Kidney (tissue), 14 donors: ENCODE measurements around the gene TMEM30A. TPM values are rescaled to one million over a fixed set of nuclear protein-coding genes. Genes with fewer than 3 reads are reported as not detected.

ENCODE experiments used
- DNase-seq, 5 donors: peaks; one replicate each; pipeline ENCODE4 v3.0.0-alpha.2; 2013 to 2020
- FAIRE-seq: peaks from 2 replicates; lab custom pipeline; 2012; peaks lifted over from hg19 to GRCh38; lab: Jason Lieb, UNC
- H3K27ac ChIP-seq, 2 donors: one replicate each; pipeline ENCODE4 v1.7.0; 2013; ENCODE audit warnings: low read depth in 2 of 2, low read length in 2 of 2, inconsistent platforms in 1 of 2
- H3K27me3 ChIP-seq: one replicate; pipeline ENCODE4 v1.7.1; 2013; ENCODE audit warnings: low read length, inconsistent platforms; ENCODE audit not compliant: control insufficient read depth, insufficient read depth
- H3K36me3 ChIP-seq, 3 donors: one replicate each; pipeline versions ENCODE4 v1.7.0 to v1.7.1; 2013; ENCODE audit warnings: low read length in 3 of 3, control low read depth in 1 of 3, inconsistent platforms in 1 of 3; ENCODE audit not compliant: insufficient read depth in 3 of 3, control insufficient read depth in 2 of 3
- H3K4me1 ChIP-seq, 3 donors: one replicate each; pipeline versions ENCODE4 v1.7.0 to v1.7.1; 2013; ENCODE audit warnings: low read length in 3 of 3, inconsistent platforms in 1 of 3, low read depth in 1 of 3; ENCODE audit not compliant: control insufficient read depth in 2 of 3, insufficient read depth in 2 of 3
- H3K4me3 ChIP-seq, 3 donors: one replicate each; pipeline versions ENCODE4 v1.7.0 to v1.8.1; 2013; ENCODE audit warnings: low read length in 3 of 3, control low read depth in 1 of 3, inconsistent platforms in 1 of 3
- H3K9ac ChIP-seq, 3 donors: one replicate each; pipeline versions ENCODE4 v1.7.0 to v1.7.1; 2013; ENCODE audit warnings: low read length in 3 of 3, control low read depth in 1 of 3, inconsistent platforms in 1 of 3
- H3K9me3 ChIP-seq, 3 donors: one replicate each; pipeline versions ENCODE4 v1.7.0 to v1.7.1; 2013; ENCODE audit warnings: low read length in 3 of 3, control low read depth in 1 of 3, inconsistent platforms in 1 of 3; ENCODE audit not compliant: control insufficient read depth in 2 of 3, insufficient read depth in 1 of 3
- CTCF ChIP-seq: IDR thresholded peaks from 3 replicates; pipeline ENCODE4 v1.5.1; 2012; ENCODE audit warnings: mild to moderate bottlenecking, moderate library complexity, borderline replicate concordance; ENCODE audit not compliant: insufficient read depth; ENCODE audit errors: extremely low read depth
- intact Hi-C: fragments of 100-400 bp; cut with DNase I; formaldehyde crosslinking; loops from one replicate; pipeline ENCODE4 v1.11.1; 2022
- polyA plus RNA-seq: library from polyadenylated mRNA; stranded (reverse); fragments of 350-450 nt; fragmentation: Illumina TruSeq; extraction: RNeasy Lipid Tissue Mini Kit (QIAGEN cat#74804); gene quantifications from one replicate; pipeline ENCODE4 v1.2.3, GENCODE V29; 2014; ENCODE audit warnings: low read depth, low replicate concordance; ENCODE audit not compliant: insufficient read depth
- total RNA-seq: library from RNA; stranded (reverse); fragmentation: NEBNext Ultra II Directional; extraction: Animal tissue kit (Norgen Biotek cat#: 25700); gene quantifications from one replicate; pipeline ENCODE4 v1.2.1, GENCODE V29; 2021
- donor health status: control.
- donor health status: control.
- donor health status: control.
- donor health status: control.
- donor health status: control.
- donor health status: DM: yes; HTN: yes; CAD: no.
- donor health status: Normal renal cell carcinoma (clear cell type).

Gene TMEM30A
- total and polyA plus RNA-seq, 2 donors from 2014 or later, result 51.0 to 101 TPM

GRCh38 chr6:75290136-75290945 is 5.7 kb upstream of the TMEM30A start:
- FAIRE-seq (no peak), DNase-seq (no peak)
- intact Hi-C loops, result no loop called here
- Histone ChIP-seq H3K27me3 (no peaks in the 10 kb centered on the region), H3K9ac (no peak overlapping the region), H3K9me3 (no peaks in the 10 kb centered on the region), H3K36me3 (no peaks in the 10 kb centered on the region), H3K4me1 (no peaks in the 10 kb centered on the region), H3K4me3 (no peak overlapping the region), H3K27ac (no peak overlapping the region)
- no peak for TF ChIP-seq CTCF

GRCh38 chr6:75288023-75288422 is 3.4 kb upstream of the TMEM30A start:
- H3K9ac ChIP-seq, result no peak overlapping the region
- H3K9me3 ChIP-seq, result no peaks in the 10 kb centered on the region
- no peak for TF ChIP-seq CTCF
- FAIRE-seq, result no peak
- no peaks in the 10 kb centered on the region for H3K36me3 ChIP-seq
- no peaks in the 10 kb centered on the region for H3K27me3 ChIP-seq
- H3K4me1 ChIP-seq, result no peaks in the 10 kb centered on the region
- intact Hi-C loops, result no loop called here
- no peak overlapping the region for H3K4me3 ChIP-seq
- no peak for DNase-seq
- H3K27ac ChIP-seq, result no peak overlapping the region

GRCh38 chr6:75287424-75287823 is 2.8 kb upstream of the TMEM30A start:
- Histone ChIP-seq H3K27me3 (no peaks in the 10 kb centered on the region), H3K4me1 (peaks cover 0 to 5% (median 0%) of the 10 kb centered on the region in 3 donors), H3K9me3 (no peaks in the 10 kb centered on the region), H3K9ac (no peak overlapping the region), H3K36me3 (no peaks in the 10 kb centered on the region), H3K4me3 (no peak overlapping the region), H3K27ac (no peak overlapping the region)
- intact Hi-C loops, result no loop called here
- no peak for FAIRE-seq
- no peak for TF ChIP-seq CTCF
- DNase-seq, result no peak
